GM12874 (cell line): ENCODE measurements around the gene HIVEP3.

Experiments used
- CTCF ChIP-seq: IDR thresholded peaks from 2 replicates; pipeline ENCODE4 v1.5.1; 2011; ENCODE audit warnings: low read depth, mild to moderate bottlenecking, control low read depth, low read length, moderate library complexity; ENCODE audit not compliant: insufficient read depth

The HIVEP3 gene

GRCh38 chr1:41876576-41877445, 41.9 kb downstream of the HIVEP3 start:
- TF ChIP-seq CTCF: no peak

- no peak for TF ChIP-seq CTCF
These were observed 43.2 kb downstream of the HIVEP3 start for GRCh38 chr1:41875487-41875886.

GRCh38 chr1:41874903-41875411, 43.8 kb downstream of the HIVEP3 start:
- TF ChIP-seq CTCF: no peak

GRCh38 chr1:41874151-41874719, 44.5 kb downstream of the HIVEP3 start:
- TF ChIP-seq CTCF: no peak

GRCh38 chr1:41872074-41872473, 46.6 kb downstream of the HIVEP3 start:
- no peak for TF ChIP-seq CTCF

GRCh38 chr1:41870076-41870562, 48.6 kb downstream of the HIVEP3 start:
- no peak for TF ChIP-seq CTCF

GRCh38 chr1:41868241-41868998, 50.3 kb downstream of the HIVEP3 start:
- TF ChIP-seq CTCF: peak; percentile 46; the same call in 1 of the 2 replicates
